GM12878 (cell line): ENCODE results near the gene TP53RK. TPM values are rescaled to one million over a fixed set of nuclear protein-coding genes. Genes with fewer than 3 reads are reported as not detected.

ENCODE experiments used
- ATAC-seq: fragments of 200-7000 bp; cut with Tn5 transposase; 3 replicates; pipeline ENCODE4 v1.9.1; 2020; ENCODE audit warnings: mild to moderate bottlenecking, moderate library complexity
- BruUV-seq: library from RNA; stranded (reverse); fragments of 400-500 nt; replicated peaks from 2 replicates; lab custom pipeline; 2021; lab: Mats Ljungman, UMichigan
- CTCF ChIA-PET: fragments of 300-600 bp; sonication (Branson Sonifier 250); formaldehyde crosslinking; extraction: SDS; loops from one replicate; lab custom pipeline; 2021; ENCODE audit warnings: inconsistent platforms; lab: Yijun Ruan, JAX
- POLR2A ChIA-PET: fragments of 350-600 bp; formaldehyde crosslinking; extraction: SDS; loops from one replicate; lab custom pipeline; 2021; ENCODE audit warnings: inconsistent platforms; lab: Charles Lee
- RAD21 ChIA-PET: fragments of 300-600 bp; sonication (Branson Sonifier 250); formaldehyde crosslinking; loops from one replicate; lab custom pipeline; 2023; ENCODE audit warnings: antibody characterized with exemption; ENCODE audit not compliant: unreplicated experiment; lab: Charles Lee
- SMC1A ChIA-PET: fragments of 300-600 bp; sonication (Branson Sonifier 250); formaldehyde crosslinking; loops from one replicate; lab custom pipeline; 2023; ENCODE audit not compliant: unreplicated experiment, uncharacterized antibody; lab: Charles Lee
- DNase-seq: peaks from one replicate; pipeline ENCODE4 v3.0.0-alpha.2; 2011; ENCODE audit warnings: low read depth, low spot score
- FAIRE-seq: peaks from 3 replicates; lab custom pipeline; 2011; peaks lifted over from hg19 to GRCh38; lab: Jason Lieb, UNC
- H2AFZ ChIP-seq: 2 replicates; pipeline ENCODE4 v1.6.0; 2011; ENCODE audit warnings: low read depth, low read length, control low read depth; ENCODE audit not compliant: control insufficient read depth
- H3K27ac ChIP-seq: 2 replicates; pipeline ENCODE4 v1.5.1; 2011; ENCODE audit warnings: control low read depth; ENCODE audit not compliant: control insufficient read depth, insufficient read depth
- H3K27me3 ChIP-seq, 2 experiments: replicated peaks in 1 of 2; 2 replicates each; pipeline versions ENCODE4 v1.6.0 to v1.6.1; 2011; ENCODE audit warnings: low read length in 1 of 2; ENCODE audit not compliant: control insufficient read depth in 2 of 2, insufficient read depth in 2 of 2
- H3K36me3 ChIP-seq, 2 experiments: 2 replicates each; pipeline ENCODE4 v1.5.1; 2011; ENCODE audit warnings: low read length in 1 of 2; ENCODE audit not compliant: control insufficient read depth in 2 of 2, insufficient read depth in 2 of 2
- H3K4me1 ChIP-seq: 2 replicates; pipeline ENCODE4 v1.6.1; 2011; ENCODE audit warnings: mild to moderate bottlenecking, low read length, moderate library complexity, mixed read lengths; ENCODE audit not compliant: control insufficient read depth, insufficient read depth
- H3K4me2 ChIP-seq: 2 replicates; pipeline ENCODE4 v1.6.0; 2011; ENCODE audit warnings: control low read depth; ENCODE audit not compliant: control insufficient read depth, insufficient read depth
- H3K4me3 ChIP-seq: fragments of 200-600 bp; sonication (generic); 2 replicates; pipeline ENCODE4 v1.5.1; 2016
- H3K79me2 ChIP-seq: 2 replicates; pipeline ENCODE4 v1.6.0; 2011; ENCODE audit warnings: low read length; ENCODE audit not compliant: control insufficient read depth, insufficient read depth
- H3K9ac ChIP-seq: 2 replicates; pipeline ENCODE4 v1.8.0; 2011; ENCODE audit warnings: low read length, control low read depth, mixed read lengths; ENCODE audit not compliant: control insufficient read depth, insufficient read depth
- H3K9me3 ChIP-seq: replicated peaks from 3 replicates; pipeline ENCODE4 v1.5.1; 2011; ENCODE audit warnings: mild to moderate bottlenecking, low read length; ENCODE audit not compliant: control insufficient read depth, insufficient read depth
- H4K20me1 ChIP-seq: 2 replicates; pipeline ENCODE4 v1.6.0; 2011; ENCODE audit not compliant: control insufficient read depth, insufficient read depth
- CREB1 ChIP-seq: IDR thresholded peaks from 2 replicates; pipeline ENCODE4 v1.6.1; 2012; ENCODE audit warnings: low read depth, mild to moderate bottlenecking, inconsistent platforms
- E2F4 ChIP-seq: IDR thresholded peaks from 2 replicates; pipeline ENCODE4 v1.6.1; 2012; ENCODE audit warnings: low read depth, low read length, improper control_type of control experiment
- ETV6 ChIP-seq, 2 experiments: fragments of 450-650 bp in 1 of 2; IDR thresholded peaks in 1 of 2; conservative IDR thresholded peaks in 1 of 2; 2 replicates each; pipeline ENCODE4 v1.6.1; 2014; ENCODE audit warnings: antibody characterized with exemption in 1 of 2, borderline replicate concordance in 1 of 2, low read depth in 1 of 2, mild to moderate bottlenecking in 1 of 2, moderate library complexity in 1 of 2
- EZH2 ChIP-seq: IDR thresholded peaks from 2 replicates; pipeline ENCODE4 v1.6.1; 2012; ENCODE audit warnings: low read depth, mild to moderate bottlenecking, control low read depth, inconsistent platforms, low read length, borderline replicate concordance; ENCODE audit not compliant: control insufficient read depth
- HDAC2 ChIP-seq: fragments of 200-600 bp; sonication (generic); IDR thresholded peaks from 2 replicates; pipeline ENCODE4 v1.6.1; 2017
- IKZF2 ChIP-seq, 2 experiments: fragments of 450-650 bp; IDR thresholded peaks; 2 replicates each; pipeline ENCODE4 v1.6.1; 2017; ENCODE audit warnings: mild to moderate bottlenecking in 2 of 2, moderate library complexity in 2 of 2
- IRF4 ChIP-seq: IDR thresholded peaks from 2 replicates; pipeline ENCODE4 v1.6.1; 2011; ENCODE audit warnings: low read depth, low read length
- IRF5 ChIP-seq: fragments of 450-650 bp; IDR thresholded peaks from 2 replicates; pipeline ENCODE4 v1.6.1; 2017; ENCODE audit warnings: borderline replicate concordance
- KAT2A ChIP-seq: conservative IDR thresholded peaks from 2 replicates; pipeline ENCODE4 v1.6.1; 2011; ENCODE audit warnings: low read depth, low read length; ENCODE audit not compliant: control insufficient read depth
- MXI1 ChIP-seq: fragments of 150-350 bp; IDR thresholded peaks from 2 replicates; pipeline ENCODE4 v1.6.1; 2011; ENCODE audit warnings: low read depth, mild to moderate bottlenecking, inconsistent platforms, low read length, improper control_type of control experiment
- MYC ChIP-seq: IDR thresholded peaks from 2 replicates; pipeline ENCODE4 v1.6.1; 2011; ENCODE audit warnings: mild to moderate bottlenecking, low read length, moderate library complexity, inconsistent platforms; ENCODE audit not compliant: insufficient read depth, insufficient replicate concordance, insufficient read length, severe bottlenecking
- PAX5 ChIP-seq: IDR thresholded peaks from 2 replicates; pipeline ENCODE4 v1.6.1; 2011; ENCODE audit warnings: low read depth, low read length, borderline replicate concordance
- RB1 ChIP-seq: fragments of 450-650 bp; formaldehyde crosslinking; IDR thresholded peaks from 2 replicates; pipeline ENCODE4 v1.6.1; 2017; ENCODE audit warnings: mild to moderate bottlenecking, borderline replicate concordance
- SMC3 ChIP-seq: IDR thresholded peaks from 2 replicates; pipeline ENCODE4 v1.6.1; 2011; ENCODE audit warnings: low read length, improper control_type of control experiment, borderline replicate concordance
- SREBF1 ChIP-seq: IDR thresholded peaks from 2 replicates; pipeline ENCODE4 v1.6.1; 2012; ENCODE audit warnings: mild to moderate bottlenecking, low read length
- SRF ChIP-seq, 2 experiments: IDR thresholded peaks; 2 replicates each; pipeline ENCODE4 v1.6.1; 2011; ENCODE audit warnings: low read depth in 2 of 2, low read length in 2 of 2, mild to moderate bottlenecking in 1 of 2, moderate library complexity in 1 of 2
- ZNF24 ChIP-seq: fragments of 450-650 bp; IDR thresholded peaks from 2 replicates; pipeline ENCODE4 v1.6.1; 2017; ENCODE audit warnings: antibody characterized with exemption, mild to moderate bottlenecking
- WGBS: methylation state at CpG from one replicate; pipeline ENCODE4 v1.1.6; 2016; ENCODE audit warnings: low lambda C conversion rate; ENCODE audit not compliant: insufficient replicate concordance, insufficient coverage; ENCODE audit errors: missing lambda C conversion rate; 5-methylcytosine and 5-hydroxymethylcytosine counted together
- in situ Hi-C: fragments of 300-500 bp; cut with MboI; formaldehyde crosslinking; loops from 9 replicates; pipeline ENCODE4 v1.14.3; 2018; ENCODE audit warnings: mixed read lengths
- intact Hi-C: fragments of 100-400 bp; cut with micrococcal nuclease; formaldehyde crosslinking; loops from one replicate; pipeline ENCODE4 v1.14.2; 2022; ENCODE audit not compliant: unreplicated experiment
- polyA plus RNA-seq, 11 experiments: library from polyadenylated mRNA; depleted of rRNA in 4 of 11; unstranded in 6 of 11; stranded (reverse) in 5 of 11; fragments of >200 nt; fragmentation: Nextera tagmentation in 4 of 11; fragmentation: Illumina TruSeq in 1 of 11; extraction: Ambion mirVana in 4 of 11; extraction: Trizol in 1 of 11; gene quantifications; 1 replicate in 1 of 11; 2 replicates in 10 of 11; pipeline versions ENCODE4 v1.2.1 to v1.2.3, GENCODE V29; 2011 to 2016; ENCODE audit warnings: inconsistent platforms in 2 of 11, missing spikeins in 2 of 11, low read depth in 1 of 11
- total RNA-seq, 4 experiments: library from RNA; depleted of rRNA in 3 of 4; stranded (reverse); fragments of >200 nt in 3 of 4; fragmentation: Illumina TruSeq in 1 of 4; extraction: Trizol in 1 of 4; gene quantifications; 2 replicates each; pipeline versions ENCODE4 v1.2.1 to v1.2.3, GENCODE V29; 2013 to 2021
- TF ChIP-seq, protein P1 (sequence below): fragments of 450-650 bp; IDR thresholded peaks from 2 replicates; pipeline ENCODE4 v1.6.1; 2016; ENCODE audit warnings: mild to moderate bottlenecking, moderate library complexity, borderline replicate concordance

Gene TP53RK
- total and polyA plus RNA-seq, 10 of the 15 experiments (the other 5 are each of a cell fraction or from before 2014, with no cell fraction given): 3.8 to 23.1 (median 16.1) TPM

DNA sequence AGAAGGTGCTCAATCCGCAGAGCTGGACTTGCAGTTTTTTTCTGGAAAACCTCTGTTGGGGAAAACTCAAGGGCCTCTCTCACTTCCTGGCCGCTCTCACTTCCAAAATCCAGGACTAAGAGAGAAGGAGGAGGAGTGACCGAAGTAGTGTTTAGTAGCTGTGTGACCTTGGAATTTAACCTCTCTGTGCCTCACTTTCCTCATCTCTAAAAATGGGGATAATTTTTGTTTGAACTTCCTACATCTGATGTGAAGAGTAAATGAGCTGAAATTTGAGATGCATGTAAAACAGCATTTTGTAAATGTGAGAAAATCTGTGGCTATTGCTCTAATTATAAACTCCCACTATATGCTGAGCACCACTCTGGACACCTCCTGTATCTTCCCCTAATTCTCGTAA, 43.1 kb downstream of the TP53RK start:
- intact Hi-C loops (no loop called here), in situ Hi-C loops (no loop called here)
- Histone ChIP-seq H4K20me1 (no peaks in the 10 kb centered on the region), H3K9me3 (no peaks in the 10 kb centered on the region), H3K4me3 (no peak overlapping the region), H3K27me3 (peaks cover 0 to 2% of the 10 kb centered on the region in 2 experiments; a peak in 2 of 4 replicates), H3K27ac (no peak overlapping the region), H3K9ac (no peak overlapping the region), H3K36me3 (no peaks in the 10 kb centered on the region), H3K79me2 (no peaks in the 10 kb centered on the region), H2AFZ (no peak overlapping the region), H3K4me2 (no peak overlapping the region), H3K4me1 (no peaks in the 10 kb centered on the region)
- WGBS: 22% methylated on average over 4 of the region's 4 CpGs
- TF ChIP-seq RB1 (no peak), EZH2 (no peak), PAX5 (no peak), ETV6 (conservative IDR thresholded peaks at IDR 0.05 in 1 of 2, IDR thresholded peaks at IDR 0.05 in 1 of 2; ENCODE audit: borderline replicate concordance in 1 of 2, low read depth in 1 of 2) (no peak), MYC (no peak), KAT2A (no peak), ZNF24 (no peak), MXI1 (no peak), SREBF1 (no peak), SRF (IDR thresholded peaks at IDR 0.05; ENCODE audit: low read depth in 2 of 2, low read length in 2 of 2) (no peak), IRF4 (no peak), SMC3 (no peak), IKZF2 (IDR thresholded peaks at IDR 0.05) (no peak), IRF5 (no peak), E2F4 (no peak), CREB1 (no peak), HDAC2 (no peak)
- TF ChIP-seq, protein P1, sequence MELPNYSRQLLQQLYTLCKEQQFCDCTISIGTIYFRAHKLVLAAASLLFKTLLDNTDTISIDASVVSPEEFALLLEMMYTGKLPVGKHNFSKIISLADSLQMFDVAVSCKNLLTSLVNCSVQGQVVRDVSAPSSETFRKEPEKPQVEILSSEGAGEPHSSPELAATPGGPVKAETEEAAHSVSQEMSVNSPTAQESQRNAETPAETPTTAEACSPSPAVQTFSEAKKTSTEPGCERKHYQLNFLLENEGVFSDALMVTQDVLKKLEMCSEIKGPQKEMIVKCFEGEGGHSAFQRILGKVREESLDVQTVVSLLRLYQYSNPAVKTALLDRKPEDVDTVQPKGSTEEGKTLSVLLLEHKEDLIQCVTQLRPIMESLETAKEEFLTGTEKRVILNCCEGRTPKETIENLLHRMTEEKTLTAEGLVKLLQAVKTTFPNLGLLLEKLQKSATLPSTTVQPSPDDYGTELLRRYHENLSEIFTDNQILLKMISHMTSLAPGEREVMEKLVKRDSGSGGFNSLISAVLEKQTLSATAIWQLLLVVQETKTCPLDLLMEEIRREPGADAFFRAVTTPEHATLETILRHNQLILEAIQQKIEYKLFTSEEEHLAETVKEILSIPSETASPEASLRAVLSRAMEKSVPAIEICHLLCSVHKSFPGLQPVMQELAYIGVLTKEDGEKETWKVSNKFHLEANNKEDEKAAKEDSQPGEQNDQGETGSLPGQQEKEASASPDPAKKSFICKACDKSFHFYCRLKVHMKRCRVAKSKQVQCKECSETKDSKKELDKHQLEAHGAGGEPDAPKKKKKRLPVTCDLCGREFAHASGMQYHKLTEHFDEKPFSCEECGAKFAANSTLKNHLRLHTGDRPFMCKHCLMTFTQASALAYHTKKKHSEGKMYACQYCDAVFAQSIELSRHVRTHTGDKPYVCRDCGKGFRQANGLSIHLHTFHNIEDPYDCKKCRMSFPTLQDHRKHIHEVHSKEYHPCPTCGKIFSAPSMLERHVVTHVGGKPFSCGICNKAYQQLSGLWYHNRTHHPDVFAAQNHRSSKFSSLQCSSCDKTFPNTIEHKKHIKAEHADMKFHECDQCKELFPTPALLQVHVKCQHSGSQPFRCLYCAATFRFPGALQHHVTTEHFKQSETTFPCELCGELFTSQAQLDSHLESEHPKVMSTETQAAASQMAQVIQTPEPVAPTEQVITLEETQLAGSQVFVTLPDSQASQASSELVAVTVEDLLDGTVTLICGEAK: no peak
- SMC1A ChIA-PET: no interaction called here
- RAD21 ChIA-PET: no interaction called here
- no peak for ATAC-seq
- CTCF ChIA-PET: no interaction called here
- POLR2A ChIA-PET: no interaction called here
- no peak for FAIRE-seq
- BruUV-seq: no TSS peak
- DNase-seq: no peak
